ENCODE results near the gene GPRC5A.
A peak's percentile ranks its signal among the peaks of the same experiment; 100 is the strongest.

GPRC5A gene

DNA sequence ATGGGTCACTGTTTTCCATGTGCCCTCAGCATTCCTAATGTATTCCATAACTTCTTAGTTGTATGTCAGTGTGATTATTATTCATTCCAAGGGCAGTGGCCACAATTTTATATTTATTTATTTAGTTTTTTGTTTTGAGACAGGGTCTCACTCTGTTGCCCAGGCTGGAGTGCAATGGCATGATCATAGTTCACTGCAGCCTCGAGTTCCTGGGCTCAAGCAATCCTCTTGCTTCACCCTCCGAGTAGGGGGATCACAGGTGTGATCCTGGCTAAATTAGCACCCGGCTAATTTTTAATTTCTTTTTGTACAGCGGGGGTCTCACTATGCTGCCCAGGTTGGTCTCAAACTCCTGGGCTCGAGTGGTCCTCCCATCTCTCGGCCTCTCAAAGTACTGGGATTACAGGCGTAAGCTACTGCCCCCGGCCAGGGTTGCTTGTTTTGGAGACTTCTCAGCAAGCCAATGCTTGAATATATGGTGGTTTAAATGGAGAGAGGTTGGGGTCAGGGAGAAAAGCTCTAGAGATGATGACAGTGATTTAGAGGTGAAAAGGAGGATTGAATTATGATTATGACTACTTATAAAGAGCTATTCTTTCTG is 7.6 kb downstream of the GPRC5A start:
- Mint-ChIP-seq H3K4me3 (no peak overlapping the region), H3K36me3 (no peaks in the 10 kb centered on the region), H3K4me1 (peaks cover 16% of the 10 kb centered on the region), H3K9me3 (no peaks in the 10 kb centered on the region), H3K27ac (peak overlapping the region; percentile 21)
- DNase-seq (ENCODE audit: low spot score in 2 of 2) (no peak), ATAC-seq (no peak)

DNA sequence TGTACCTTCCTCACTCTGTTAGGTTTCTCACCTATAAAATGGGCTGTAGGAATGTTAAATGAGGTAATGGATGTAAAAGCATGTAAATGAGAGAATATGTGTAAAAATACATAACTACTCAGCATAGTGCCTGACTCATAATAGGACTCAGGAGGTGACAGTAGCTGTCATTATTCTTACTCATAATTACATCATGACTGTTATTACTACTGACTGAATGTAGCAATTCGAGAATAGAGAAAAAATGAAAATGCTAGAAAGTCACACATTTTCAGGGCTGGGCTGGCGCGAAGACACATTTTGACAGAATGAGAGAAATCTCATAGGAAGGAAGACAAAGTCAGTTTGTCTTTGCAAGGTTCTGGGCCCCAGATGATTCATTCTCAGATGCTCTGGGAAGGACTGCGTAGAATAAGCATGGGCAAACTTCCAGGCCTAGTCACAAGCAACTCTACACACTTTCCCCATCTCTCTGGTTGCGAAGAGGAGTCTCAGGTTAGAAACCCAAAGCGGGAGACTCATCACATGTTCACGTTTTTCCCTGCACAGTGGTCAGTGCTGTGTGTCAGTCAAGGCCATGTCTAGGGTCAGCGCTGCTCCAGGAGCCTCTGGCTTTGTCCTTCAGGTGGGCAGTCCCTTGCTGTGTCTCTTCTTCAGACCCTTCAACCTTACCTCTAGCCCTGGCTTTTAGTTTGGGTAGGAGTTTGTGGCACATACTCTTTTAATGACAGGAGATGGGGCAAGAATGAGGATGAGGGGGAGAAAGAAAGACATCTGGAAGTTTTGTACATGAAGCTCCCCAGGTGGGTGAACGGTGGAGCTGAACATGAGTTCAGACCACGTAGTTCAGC is 8.4 kb downstream of the GPRC5A start:
- DNase-seq (ENCODE audit: low spot score in 2 of 2), result peak in 1 of 2 donors; percentile 82
- peak overlapping the region; percentile 21 for H3K27ac Mint-ChIP-seq
- no peak overlapping the region for H3K4me3 Mint-ChIP-seq

DNA sequence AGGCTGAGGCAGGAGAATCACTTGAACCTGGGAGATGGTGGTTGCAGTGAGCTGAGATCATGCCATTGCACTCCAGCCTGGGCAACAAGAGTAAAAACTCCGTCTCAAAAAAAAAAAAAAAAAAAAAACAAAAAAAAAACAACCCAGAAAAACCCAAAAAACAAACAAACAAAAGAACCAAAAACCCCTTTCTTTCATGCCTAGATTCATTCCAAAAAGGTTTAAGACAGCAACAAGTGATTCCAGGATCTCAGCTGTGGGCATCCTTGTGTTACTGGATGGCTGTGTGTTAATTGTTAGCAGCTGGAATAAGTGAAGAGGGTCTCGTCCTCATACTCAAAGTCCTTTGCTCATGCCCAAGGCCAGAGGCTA is 9.4 kb downstream of the GPRC5A start:
- Mint-ChIP-seq H3K27ac (no peak overlapping the region), H3K4me3 (no peak overlapping the region), H3K36me3 (no peaks in the 10 kb centered on the region), H3K4me1 (peaks cover 16% of the 10 kb centered on the region), H3K9me3 (no peaks in the 10 kb centered on the region)
- ATAC-seq (no peak), DNase-seq (ENCODE audit: low spot score in 2 of 2) (no peak)

More for the DNA sequence above, 8.4 kb downstream of the GPRC5A start:
- no peaks in the 10 kb centered on the region for H3K9me3 Mint-ChIP-seq
- ATAC-seq, result peak; percentile 96
- no peaks in the 10 kb centered on the region for H3K36me3 Mint-ChIP-seq
- H3K4me1 Mint-ChIP-seq, result peaks cover 16% of the 10 kb centered on the region

DNA sequence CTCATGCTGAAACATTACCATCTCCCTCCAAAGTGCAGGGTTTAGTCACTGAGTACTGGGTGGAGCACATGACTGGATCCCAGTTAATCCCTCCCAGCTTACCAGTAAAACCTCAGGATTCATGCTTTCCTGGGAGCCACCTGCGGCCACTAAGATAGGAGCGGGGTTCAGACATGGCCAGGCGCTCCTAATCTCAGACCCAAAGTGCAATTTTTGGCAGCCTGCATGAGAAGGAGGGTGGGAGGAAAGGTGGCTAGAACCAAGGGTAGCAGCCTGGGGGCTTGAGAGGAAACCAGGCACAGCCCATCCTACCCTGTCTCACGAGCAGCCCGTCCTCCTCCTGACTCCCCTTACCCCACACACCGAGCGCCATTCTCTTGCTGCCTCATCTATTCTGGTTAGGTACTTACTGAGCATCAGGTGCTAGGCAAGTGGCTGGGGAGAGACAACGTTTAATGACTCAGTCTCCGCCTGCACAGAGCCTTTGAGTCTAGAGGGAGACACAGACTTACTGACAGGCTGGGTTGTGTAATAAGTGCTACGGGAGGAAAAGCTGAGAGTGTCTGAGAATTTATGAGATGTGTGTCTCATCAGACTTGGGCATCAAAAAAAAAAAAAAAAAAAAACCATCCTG is 9.9 kb downstream of the GPRC5A start:
- DNase-seq (ENCODE audit: low spot score in 2 of 2), result no peak
- no peak for ATAC-seq
- Mint-ChIP-seq H3K36me3 (no peaks in the 10 kb centered on the region), H3K9me3 (no peaks in the 10 kb centered on the region), H3K4me1 (peaks cover 16% of the 10 kb centered on the region), H3K27ac (no peak overlapping the region), H3K4me3 (no peak overlapping the region)

DNA sequence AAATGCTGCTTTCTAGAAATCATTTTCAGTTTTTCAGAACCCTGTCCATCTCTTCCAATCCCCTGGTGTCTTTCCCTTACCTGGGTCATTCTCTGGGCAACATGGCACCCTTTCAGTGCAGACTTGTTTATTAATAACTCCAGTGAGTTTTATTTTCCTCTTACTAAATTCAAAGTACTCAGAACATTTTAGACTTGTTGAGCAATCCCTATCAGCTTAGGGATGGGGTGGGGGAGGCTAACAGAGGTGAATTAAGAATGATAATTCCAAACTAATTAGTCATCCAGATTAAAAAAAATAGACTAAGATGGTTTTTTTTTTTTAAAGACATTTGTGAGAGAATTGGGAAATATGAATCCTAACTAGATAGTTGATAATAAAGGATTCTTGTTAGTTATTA is 10.7 kb downstream of the GPRC5A start:
- Mint-ChIP-seq H3K9me3 (no peaks in the 10 kb centered on the region), H3K36me3 (no peaks in the 10 kb centered on the region), H3K4me3 (no peak overlapping the region), H3K4me1 (peaks cover 16% of the 10 kb centered on the region), H3K27ac (no peak overlapping the region)
- ATAC-seq (no peak), DNase-seq (ENCODE audit: low spot score in 2 of 2) (no peak)

DNA sequence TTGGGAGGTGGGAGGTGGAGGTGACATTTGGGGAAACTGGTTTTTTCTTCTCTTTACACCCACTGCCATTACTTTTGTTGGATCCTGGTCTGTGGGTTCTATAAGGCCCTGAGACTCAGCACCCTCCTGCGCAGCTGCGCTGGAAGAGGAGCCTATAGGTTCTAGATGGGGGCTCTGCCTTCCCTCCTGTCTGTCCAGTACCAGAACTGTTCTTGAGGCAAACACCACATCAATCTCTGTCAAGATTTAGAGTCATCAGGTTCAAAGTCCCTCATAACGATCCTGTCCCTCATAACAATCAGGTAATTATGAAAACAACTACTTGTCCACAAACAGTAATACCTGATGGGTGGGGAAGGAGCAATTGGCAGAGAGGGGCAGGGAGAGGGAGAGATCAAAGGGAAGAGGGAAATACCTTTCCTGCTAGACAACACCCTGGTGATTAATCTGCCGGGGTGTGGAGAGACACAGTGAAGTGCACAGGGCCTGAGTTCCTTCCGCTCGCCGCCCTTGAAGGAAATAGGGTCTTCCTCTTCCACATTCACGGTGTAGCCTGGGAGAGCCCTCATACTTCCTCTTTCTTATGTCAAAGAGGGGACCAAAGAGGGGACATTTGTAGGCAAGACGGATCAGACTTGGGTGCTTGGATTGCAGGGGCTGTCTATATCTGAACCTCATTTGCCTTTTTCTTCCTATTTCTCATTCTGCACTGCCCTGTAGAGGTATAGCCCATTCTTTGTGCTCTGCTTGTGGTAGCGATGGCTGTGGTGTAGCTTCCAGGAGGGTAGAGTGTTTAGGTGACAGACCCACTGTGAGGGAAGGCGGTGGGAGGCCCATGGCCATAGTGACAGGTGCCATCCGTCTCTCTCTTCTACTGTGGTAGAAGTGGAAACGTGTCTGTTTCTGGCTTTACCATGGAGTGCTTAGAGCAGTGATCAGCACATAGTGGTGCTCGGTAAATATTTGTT is 12.6 kb downstream of the GPRC5A start:
- Mint-ChIP-seq H3K4me3 (no peak overlapping the region), H3K27ac (no peak overlapping the region), H3K4me1 (peaks cover 21% of the 10 kb centered on the region), H3K36me3 (no peaks in the 10 kb centered on the region), H3K9me3 (no peaks in the 10 kb centered on the region)
- ATAC-seq, result no peak
- DNase-seq (ENCODE audit: low spot score in 2 of 2), result no peak

DNA sequence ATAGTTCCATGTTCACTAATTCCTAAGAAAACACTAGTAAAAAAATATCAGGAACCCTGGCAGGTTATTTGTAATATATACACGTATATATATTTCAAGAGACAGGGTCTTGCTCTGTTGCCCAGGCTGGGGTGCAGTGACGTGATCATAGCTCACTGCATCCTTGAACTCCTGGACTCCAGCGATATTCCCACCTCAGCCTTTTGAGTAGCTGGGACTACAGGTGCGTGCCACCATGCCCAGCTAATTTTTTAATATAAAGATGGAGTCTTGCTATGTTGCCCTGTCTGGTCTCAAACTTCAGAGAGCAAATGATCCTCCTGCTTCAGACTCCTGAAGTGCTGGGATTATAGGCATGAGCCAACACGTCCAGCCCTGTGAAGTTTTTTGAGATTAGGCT is 16.2 kb downstream of the GPRC5A start:
- no peak for DNase-seq (ENCODE audit: low spot score in 2 of 2)
- H3K4me3 Mint-ChIP-seq, result no peak overlapping the region
- no peaks in the 10 kb centered on the region for H3K36me3 Mint-ChIP-seq
- H3K27ac Mint-ChIP-seq, result no peak overlapping the region
- H3K9me3 Mint-ChIP-seq, result no peaks in the 10 kb centered on the region
- no peak for ATAC-seq
- H3K4me1 Mint-ChIP-seq, result peaks cover 20% of the 10 kb centered on the region

DNA sequence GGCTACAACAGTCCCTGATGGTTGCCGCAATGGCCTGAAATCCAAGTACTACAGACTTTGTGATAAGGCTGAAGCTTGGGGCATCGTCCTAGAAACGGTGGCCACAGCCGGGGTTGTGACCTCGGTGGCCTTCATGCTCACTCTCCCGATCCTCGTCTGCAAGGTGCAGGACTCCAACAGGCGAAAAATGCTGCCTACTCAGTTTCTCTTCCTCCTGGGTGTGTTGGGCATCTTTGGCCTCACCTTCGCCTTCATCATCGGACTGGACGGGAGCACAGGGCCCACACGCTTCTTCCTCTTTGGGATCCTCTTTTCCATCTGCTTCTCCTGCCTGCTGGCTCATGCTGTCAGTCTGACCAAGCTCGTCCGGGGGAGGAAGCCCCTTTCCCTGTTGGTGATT is 16.9 kb downstream of the GPRC5A start:
- no peaks in the 10 kb centered on the region for H3K9me3 Mint-ChIP-seq
- H3K4me3 Mint-ChIP-seq, result no peak overlapping the region
- DNase-seq (ENCODE audit: low spot score in 2 of 2) (no peak), ATAC-seq (no peak)
- peaks cover 20% of the 10 kb centered on the region for H3K4me1 Mint-ChIP-seq
- H3K27ac Mint-ChIP-seq, result no peak overlapping the region
- no peaks in the 10 kb centered on the region for H3K36me3 Mint-ChIP-seq

DNA sequence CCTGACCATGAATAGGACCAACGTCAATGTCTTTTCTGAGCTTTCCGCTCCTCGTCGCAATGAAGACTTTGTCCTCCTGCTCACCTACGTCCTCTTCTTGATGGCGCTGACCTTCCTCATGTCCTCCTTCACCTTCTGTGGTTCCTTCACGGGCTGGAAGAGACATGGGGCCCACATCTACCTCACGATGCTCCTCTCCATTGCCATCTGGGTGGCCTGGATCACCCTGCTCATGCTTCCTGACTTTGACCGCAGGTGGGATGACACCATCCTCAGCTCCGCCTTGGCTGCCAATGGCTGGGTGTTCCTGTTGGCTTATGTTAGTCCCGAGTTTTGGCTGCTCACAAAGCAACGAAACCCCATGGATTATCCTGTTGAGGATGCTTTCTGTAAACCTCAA is 17.3 kb downstream of the GPRC5A start:
- Mint-ChIP-seq H3K27ac (no peak overlapping the region), H3K4me3 (no peak overlapping the region)

DNA sequence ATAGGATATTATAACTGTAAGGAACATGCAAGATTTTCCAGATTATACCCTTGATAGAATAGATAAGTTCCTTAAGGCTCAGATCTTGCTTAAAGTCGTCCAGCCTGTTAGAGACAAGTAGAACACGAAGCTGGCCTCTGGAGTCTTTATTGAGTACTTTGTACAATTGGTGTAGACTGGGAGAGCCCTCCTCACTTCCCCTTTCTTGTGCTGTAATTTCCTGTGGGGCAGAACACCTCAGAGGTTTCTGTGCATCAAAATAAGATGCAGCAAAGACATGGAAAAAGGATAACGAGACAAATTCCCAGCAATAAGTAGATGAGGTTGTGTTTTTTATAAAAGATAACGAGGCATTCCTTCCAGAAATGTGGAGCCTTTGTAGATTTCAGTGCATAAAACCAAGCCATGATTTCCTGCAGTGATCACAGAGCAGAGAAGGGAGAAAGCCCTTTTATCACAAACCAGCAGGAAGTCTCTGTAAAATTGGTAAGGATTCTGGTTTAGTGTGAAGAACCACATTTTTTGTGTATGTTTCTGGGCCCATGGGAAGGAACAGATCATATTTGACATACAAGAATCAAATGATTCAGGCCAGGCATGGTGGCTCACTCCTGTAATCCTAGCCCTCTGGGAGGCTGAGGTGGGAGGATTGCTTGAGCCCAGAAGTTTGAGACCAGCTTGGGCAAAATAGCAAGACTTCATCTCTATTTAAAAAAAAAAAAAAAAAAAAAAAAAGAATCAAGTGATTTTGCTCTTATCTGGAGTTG is 18.0 kb downstream of the GPRC5A start:
- ATAC-seq, result no peak

More for the DNA sequence above, 17.3 kb downstream of the GPRC5A start:
- no peaks in the 10 kb centered on the region for H3K36me3 Mint-ChIP-seq
- H3K9me3 Mint-ChIP-seq, result no peaks in the 10 kb centered on the region
- no peak for ATAC-seq
- peaks cover 20% of the 10 kb centered on the region for H3K4me1 Mint-ChIP-seq
- DNase-seq (ENCODE audit: low spot score in 2 of 2), result no peak

DNA sequence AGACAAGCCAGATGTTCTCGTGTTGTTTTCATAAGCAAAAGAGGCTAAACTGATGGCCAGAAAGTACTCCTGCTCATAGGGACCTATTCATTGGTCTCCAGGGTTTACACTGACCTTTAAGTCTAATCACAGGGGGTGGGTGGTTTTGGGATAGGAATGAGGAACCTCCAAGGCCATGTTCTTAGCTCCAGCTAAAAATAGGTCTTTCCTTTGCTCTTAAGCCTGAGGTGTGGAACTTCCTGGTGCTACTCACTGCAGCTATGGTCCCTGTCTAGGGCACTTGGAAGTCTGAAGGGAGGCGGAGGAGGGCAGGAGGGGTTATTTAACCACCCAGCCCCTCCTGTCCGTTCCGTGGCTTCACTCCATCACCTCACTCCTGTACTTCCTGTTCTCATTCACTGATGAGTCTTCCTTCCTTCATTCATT is 18.6 kb downstream of the GPRC5A start:
- Mint-ChIP-seq H3K4me1 (peaks cover 20% of the 10 kb centered on the region), H3K9me3 (no peaks in the 10 kb centered on the region), H3K36me3 (no peaks in the 10 kb centered on the region), H3K27ac (peak overlapping the region; percentile 9), H3K4me3 (no peak overlapping the region)
- DNase-seq (ENCODE audit: low spot score in 2 of 2), result no peak
- no peak for ATAC-seq

More for the DNA sequence above, 18.0 kb downstream of the GPRC5A start:
- H3K4me1 Mint-ChIP-seq, result peaks cover 20% of the 10 kb centered on the region
- no peak overlapping the region for H3K4me3 Mint-ChIP-seq
- no peak for DNase-seq (ENCODE audit: low spot score in 2 of 2)
- H3K36me3 Mint-ChIP-seq, result no peaks in the 10 kb centered on the region
- H3K9me3 Mint-ChIP-seq, result no peaks in the 10 kb centered on the region
- no peak overlapping the region for H3K27ac Mint-ChIP-seq

DNA sequence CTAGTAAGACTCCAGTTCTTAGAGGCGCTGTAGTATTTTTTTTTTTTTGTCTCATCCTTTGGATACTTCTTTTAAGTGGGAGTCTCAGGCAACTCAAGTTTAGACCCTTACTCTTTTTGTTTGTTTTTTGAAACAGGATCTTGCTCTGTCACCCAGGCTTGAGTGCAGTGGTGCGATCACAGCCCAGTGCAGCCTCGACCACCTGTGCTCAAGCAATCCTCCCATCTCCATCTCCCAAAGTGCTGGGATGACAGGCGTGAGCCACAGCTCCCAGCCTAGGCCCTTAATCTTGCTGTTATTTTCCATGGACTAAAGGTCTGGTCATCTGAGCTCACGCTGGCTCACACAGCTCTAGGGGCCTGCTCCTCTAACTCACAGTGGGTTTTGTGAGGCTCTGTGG is 21.3 kb downstream of the GPRC5A start:
- H3K9me3 Mint-ChIP-seq, result no peaks in the 10 kb centered on the region
- ATAC-seq (no peak), DNase-seq (ENCODE audit: low spot score in 2 of 2) (no peak)
- H3K36me3 Mint-ChIP-seq, result no peaks in the 10 kb centered on the region
- no peak overlapping the region for H3K4me3 Mint-ChIP-seq
- H3K27ac Mint-ChIP-seq, result no peak overlapping the region
- peaks cover 31% of the 10 kb centered on the region for H3K4me1 Mint-ChIP-seq

DNA sequence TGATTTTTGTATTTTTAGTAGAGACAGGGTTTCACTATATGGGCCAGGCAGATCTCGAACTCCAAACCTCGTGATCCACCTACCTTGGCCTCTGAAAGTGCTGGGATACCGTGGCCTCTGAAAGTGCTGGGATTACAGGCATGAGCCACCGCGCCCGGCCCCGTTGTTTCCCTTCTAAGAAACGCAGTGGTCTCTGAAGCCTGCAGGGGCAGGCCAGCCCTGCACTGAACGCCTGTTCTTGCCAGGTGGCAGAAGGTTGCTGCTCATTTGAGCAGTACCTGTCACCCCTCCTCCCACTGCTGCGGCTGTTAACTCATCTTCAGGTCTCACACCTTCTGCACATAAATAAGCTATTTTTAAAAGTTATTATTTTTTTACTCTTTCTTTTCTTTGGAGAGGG is 24.3 kb downstream of the GPRC5A start:
- no peak for ATAC-seq
- Mint-ChIP-seq H3K4me3 (no peak overlapping the region), H3K36me3 (no peaks in the 10 kb centered on the region), H3K9me3 (no peaks in the 10 kb centered on the region), H3K4me1 (peaks cover 12% of the 10 kb centered on the region), H3K27ac (no peak overlapping the region)
- DNase-seq (ENCODE audit: low spot score in 2 of 2), result no peak

DNA sequence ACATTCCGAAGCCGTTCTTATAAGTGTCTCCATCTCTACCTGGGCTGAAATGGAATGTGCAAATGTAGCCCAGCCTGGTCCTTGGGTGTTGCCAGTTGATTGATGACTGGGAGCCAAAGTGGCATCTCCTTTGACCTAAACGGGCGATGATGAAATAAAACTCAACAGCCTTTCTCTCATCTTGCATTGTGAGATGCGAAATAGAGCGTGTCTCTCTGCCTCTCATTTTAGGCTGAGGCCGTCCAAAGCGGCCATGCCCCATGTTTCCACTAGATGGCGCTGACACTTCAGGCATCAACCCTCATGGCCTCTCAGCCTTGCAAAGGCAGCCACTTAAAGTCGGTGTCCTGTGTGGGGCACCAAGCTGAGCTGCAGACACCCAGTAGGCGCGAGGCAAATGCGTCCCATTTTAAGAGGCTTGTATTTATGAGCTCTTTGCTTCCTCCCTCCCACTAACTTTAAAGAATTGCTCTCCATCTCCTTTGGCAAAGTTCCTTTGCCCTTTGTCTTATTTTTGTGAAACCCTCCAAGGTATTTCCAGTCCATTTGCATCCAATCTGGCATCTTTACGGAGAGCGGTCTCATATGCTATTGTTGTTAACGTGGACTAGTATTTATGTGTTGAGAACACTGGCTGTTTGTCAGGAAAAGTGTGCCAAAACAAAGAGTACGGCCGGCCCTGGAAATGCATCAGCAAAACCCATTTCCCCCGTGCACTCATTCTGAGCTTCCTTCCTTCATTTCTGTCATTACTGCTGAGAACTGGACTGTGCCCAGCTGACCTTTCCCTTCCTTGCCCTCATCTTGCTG is 25.0 kb downstream of the GPRC5A start:
- no peak overlapping the region for H3K27ac Mint-ChIP-seq

More for the DNA sequence above, 25.0 kb downstream of the GPRC5A start:
- peak; percentile 84 to 92 for DNase-seq (ENCODE audit: low spot score in 2 of 2)
- Mint-ChIP-seq H3K36me3 (no peaks in the 10 kb centered on the region), H3K4me1 (peaks cover 11% of the 10 kb centered on the region), H3K4me3 (no peak overlapping the region), H3K9me3 (no peaks in the 10 kb centered on the region)
- peak; percentile 96 for ATAC-seq
